Suprapubic skin (tissue), 4 donors: Measurements from ENCODE around the gene MSX2.

Experiments used
- POLR2A ChIP-seq, 2 donors: fragments of 450-650 bp; IDR thresholded peaks; one replicate each; pipeline ENCODE4 v1.6.1; 2017; ENCODE audit warnings: antibody characterized with exemption in 2 of 2, mild to moderate bottlenecking in 2 of 2, moderate library complexity in 2 of 2
- POLR2AphosphoS5 ChIP-seq, 3 donors: sonication (generic); formaldehyde crosslinking; IDR thresholded peaks; one replicate each; pipeline ENCODE4 v1.6.1; 2017; ENCODE audit warnings: antibody characterized with exemption in 3 of 3

DNA sequence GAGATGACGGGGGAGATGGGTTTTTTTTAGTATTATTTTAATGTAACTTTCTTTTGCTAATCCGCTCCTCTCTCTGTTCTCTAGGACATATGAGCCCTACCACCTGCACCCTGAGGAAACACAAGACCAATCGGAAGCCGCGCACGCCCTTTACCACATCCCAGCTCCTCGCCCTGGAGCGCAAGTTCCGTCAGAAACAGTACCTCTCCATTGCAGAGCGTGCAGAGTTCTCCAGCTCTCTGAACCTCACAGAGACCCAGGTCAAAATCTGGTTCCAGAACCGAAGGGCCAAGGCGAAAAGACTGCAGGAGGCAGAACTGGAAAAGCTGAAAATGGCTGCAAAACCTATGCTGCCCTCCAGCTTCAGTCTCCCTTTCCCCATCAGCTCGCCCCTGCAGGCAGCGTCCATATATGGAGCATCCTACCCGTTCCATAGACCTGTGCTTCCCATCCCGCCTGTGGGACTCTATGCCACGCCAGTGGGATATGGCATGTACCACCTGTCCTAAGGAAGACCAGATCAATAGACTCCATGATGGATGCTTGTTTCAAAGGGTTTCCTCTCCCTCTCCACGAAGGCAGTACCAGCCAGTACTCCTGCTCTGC, 4.8 kb downstream of the MSX2 start:
- TF ChIP-seq POLR2A (IDR thresholded peaks at IDR 0.05) (no peak), POLR2AphosphoS5 (IDR thresholded peaks at IDR 0.05) (no peak)
